Subcutaneous abdominal adipose tissue (tissue), 5 donors: Measurements from ENCODE around the gene FRMD8.

Experiments
- H3K27ac ChIP-seq: one replicate; pipeline ENCODE4 v1.7.0; 2013; ENCODE audit warnings: low read depth, mild to moderate bottlenecking, inconsistent platforms, low read length, moderate library complexity
- H3K27me3 ChIP-seq, 5 donors: one replicate each; pipeline ENCODE4 v1.7.0; 2013; ENCODE audit warnings: low read length in 5 of 5, inconsistent platforms in 1 of 5; ENCODE audit not compliant: control insufficient read depth in 5 of 5, insufficient read depth in 4 of 5
- H3K36me3 ChIP-seq, 5 donors: one replicate each; pipeline ENCODE4 v1.7.0; 2013; ENCODE audit warnings: low read length in 5 of 5; ENCODE audit not compliant: control insufficient read depth in 5 of 5, insufficient read depth in 5 of 5
- H3K4me1 ChIP-seq, 5 donors: one replicate each; pipeline ENCODE4 v1.7.0; 2013; ENCODE audit warnings: low read length in 5 of 5, mild to moderate bottlenecking in 3 of 5, moderate library complexity in 1 of 5; ENCODE audit not compliant: control insufficient read depth in 5 of 5, insufficient read depth in 5 of 5
- H3K4me3 ChIP-seq, 5 donors: one replicate each; pipeline ENCODE4 v1.7.0; 2013; ENCODE audit warnings: low read length in 5 of 5, low read depth in 1 of 5
- H3K9ac ChIP-seq, 5 donors: one replicate each; pipeline ENCODE4 v1.7.0; 2013; ENCODE audit warnings: low read length in 5 of 5, mild to moderate bottlenecking in 4 of 5, moderate library complexity in 3 of 5
- H3K9me3 ChIP-seq, 5 donors: one replicate each; pipeline ENCODE4 v1.7.0; 2013; ENCODE audit warnings: low read length in 5 of 5; ENCODE audit not compliant: control insufficient read depth in 5 of 5
- donor health status: healthy.
- donor health status: healthy.
- donor health status: healthy.
- donor health status: healthy.
- donor health status: healthy.

FRMD8 gene

GRCh38 chr11:65399845-65400244 is 13.4 kb downstream of the FRMD8 start:
- Histone ChIP-seq H3K4me1 (peaks cover 0 to 17% (median 16%) of the 10 kb centered on the region in 5 donors), H3K4me3 (no peak overlapping the region), H3K27ac (no peak overlapping the region), H3K9ac (no peak overlapping the region), H3K36me3 (peaks cover 0 to 81% (median 70%) of the 10 kb centered on the region in 5 donors), H3K27me3 (no peaks in the 10 kb centered on the region), H3K9me3 (no peaks in the 10 kb centered on the region)

- H3K4me1 ChIP-seq: peaks cover 2 to 19% (median 18%) of the 10 kb centered on the region in 5 donors
- no peak overlapping the region for H3K9ac ChIP-seq
- H3K36me3 ChIP-seq: peaks cover 0 to 82% (median 74%) of the 10 kb centered on the region in 5 donors
- H3K9me3 ChIP-seq: no peaks in the 10 kb centered on the region
- H3K4me3 ChIP-seq: no peak overlapping the region
- H3K27me3 ChIP-seq: no peaks in the 10 kb centered on the region
- no peak overlapping the region for H3K27ac ChIP-seq
Observed at GRCh38 chr11:65400307-65401072, 14.1 kb downstream of the FRMD8 start.

GRCh38 chr11:65401073-65401802 is 14.8 kb downstream of the FRMD8 start:
- H3K27ac ChIP-seq: no peak overlapping the region
- H3K9ac ChIP-seq: no peak overlapping the region
- peaks cover 2 to 19% (median 18%) of the 10 kb centered on the region in 5 donors for H3K4me1 ChIP-seq
- no peak overlapping the region for H3K4me3 ChIP-seq
- no peaks in the 10 kb centered on the region for H3K27me3 ChIP-seq
- peaks cover 0 to 78% (median 70%) of the 10 kb centered on the region in 5 donors for H3K36me3 ChIP-seq
- no peaks in the 10 kb centered on the region for H3K9me3 ChIP-seq

GRCh38 chr11:65401803-65402248 is 15.4 kb downstream of the FRMD8 start:
- no peaks in the 10 kb centered on the region for H3K27me3 ChIP-seq
- H3K4me1 ChIP-seq: peaks cover 2 to 19% (median 18%) of the 10 kb centered on the region in 5 donors
- H3K27ac ChIP-seq: no peak overlapping the region
- H3K4me3 ChIP-seq: no peak overlapping the region
- H3K9me3 ChIP-seq: no peaks in the 10 kb centered on the region
- no peak overlapping the region for H3K9ac ChIP-seq
- peaks cover 0 to 75% (median 67%) of the 10 kb centered on the region in 5 donors for H3K36me3 ChIP-seq

GRCh38 chr11:65402790-65403189 is 16.4 kb downstream of the FRMD8 start:
- Histone ChIP-seq H3K4me1 (peaks cover 2 to 19% (median 18%) of the 10 kb centered on the region in 5 donors), H3K36me3 (peaks cover 0 to 69% (median 60%) of the 10 kb centered on the region in 5 donors), H3K9me3 (no peaks in the 10 kb centered on the region), H3K27ac (no peak overlapping the region), H3K27me3 (no peaks in the 10 kb centered on the region), H3K9ac (no peak overlapping the region), H3K4me3 (no peak overlapping the region)

GRCh38 chr11:65403607-65404121 is 17.2 kb downstream of the FRMD8 start:
- H3K36me3 ChIP-seq: peaks cover 0 to 66% (median 58%) of the 10 kb centered on the region in 5 donors
- peaks cover 2 to 19% (median 18%) of the 10 kb centered on the region in 5 donors for H3K4me1 ChIP-seq
- H3K27ac ChIP-seq: no peak overlapping the region
- H3K9me3 ChIP-seq: no peaks in the 10 kb centered on the region
- no peaks in the 10 kb centered on the region for H3K27me3 ChIP-seq
- H3K9ac ChIP-seq: peak overlapping the region in 1 of 5 donors; percentile 41
- peak overlapping the region in 1 of 5 donors; percentile 14 for H3K4me3 ChIP-seq

GRCh38 chr11:65404210-65404609 is 17.8 kb downstream of the FRMD8 start:
- peaks cover 2 to 19% (median 18%) of the 10 kb centered on the region in 5 donors for H3K4me1 ChIP-seq
- H3K27me3 ChIP-seq: no peaks in the 10 kb centered on the region
- peak overlapping the region in 1 of 5 donors; percentile 41 for H3K9ac ChIP-seq
- no peak overlapping the region for H3K27ac ChIP-seq
- H3K36me3 ChIP-seq: peaks cover 0 to 68% (median 58%) of the 10 kb centered on the region in 5 donors
- H3K9me3 ChIP-seq: no peaks in the 10 kb centered on the region
- H3K4me3 ChIP-seq: peak overlapping the region in 1 of 5 donors; percentile 14

DNA sequence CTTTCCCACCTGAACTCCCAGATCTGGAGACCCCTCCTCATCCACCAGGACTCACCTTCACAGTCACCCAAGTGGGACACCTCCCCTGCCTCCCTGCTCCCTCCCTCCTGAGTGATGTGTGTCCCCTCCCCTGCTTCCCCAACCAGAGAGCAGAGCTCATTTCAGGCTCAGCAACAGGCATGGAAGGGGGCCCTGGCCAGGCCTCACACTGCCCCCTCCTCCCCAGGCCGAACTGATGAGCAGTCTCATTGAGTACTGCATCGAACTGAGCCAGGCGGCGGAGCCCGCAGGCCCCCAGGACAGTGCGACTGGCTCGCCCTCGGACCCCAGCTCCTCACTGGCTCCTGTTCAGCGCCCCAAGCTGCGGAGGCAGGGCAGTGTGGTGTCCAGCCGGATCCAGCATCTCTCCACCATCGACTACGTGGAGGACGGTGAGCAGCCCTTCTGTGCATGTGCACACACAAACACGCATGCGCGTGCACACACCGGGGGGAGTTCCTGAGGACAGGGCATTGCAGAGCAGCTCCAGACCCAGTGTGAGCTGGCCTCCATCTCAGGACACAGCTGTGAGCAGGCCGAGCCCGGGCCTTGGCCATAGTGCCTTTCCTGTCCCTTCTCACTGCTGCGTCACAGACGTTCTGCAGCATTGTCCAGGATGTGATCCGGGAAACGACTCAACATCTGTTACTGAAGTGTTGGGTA is 18.4 kb downstream of the FRMD8 start:
- Histone ChIP-seq H3K36me3 (peaks cover 0 to 68% (median 58%) of the 10 kb centered on the region in 5 donors), H3K9me3 (no peaks in the 10 kb centered on the region), H3K27me3 (no peaks in the 10 kb centered on the region), H3K27ac (no peak overlapping the region), H3K4me1 (peaks cover 2 to 19% (median 18%) of the 10 kb centered on the region in 5 donors), H3K9ac (no peak overlapping the region), H3K4me3 (no peak overlapping the region)

DNA sequence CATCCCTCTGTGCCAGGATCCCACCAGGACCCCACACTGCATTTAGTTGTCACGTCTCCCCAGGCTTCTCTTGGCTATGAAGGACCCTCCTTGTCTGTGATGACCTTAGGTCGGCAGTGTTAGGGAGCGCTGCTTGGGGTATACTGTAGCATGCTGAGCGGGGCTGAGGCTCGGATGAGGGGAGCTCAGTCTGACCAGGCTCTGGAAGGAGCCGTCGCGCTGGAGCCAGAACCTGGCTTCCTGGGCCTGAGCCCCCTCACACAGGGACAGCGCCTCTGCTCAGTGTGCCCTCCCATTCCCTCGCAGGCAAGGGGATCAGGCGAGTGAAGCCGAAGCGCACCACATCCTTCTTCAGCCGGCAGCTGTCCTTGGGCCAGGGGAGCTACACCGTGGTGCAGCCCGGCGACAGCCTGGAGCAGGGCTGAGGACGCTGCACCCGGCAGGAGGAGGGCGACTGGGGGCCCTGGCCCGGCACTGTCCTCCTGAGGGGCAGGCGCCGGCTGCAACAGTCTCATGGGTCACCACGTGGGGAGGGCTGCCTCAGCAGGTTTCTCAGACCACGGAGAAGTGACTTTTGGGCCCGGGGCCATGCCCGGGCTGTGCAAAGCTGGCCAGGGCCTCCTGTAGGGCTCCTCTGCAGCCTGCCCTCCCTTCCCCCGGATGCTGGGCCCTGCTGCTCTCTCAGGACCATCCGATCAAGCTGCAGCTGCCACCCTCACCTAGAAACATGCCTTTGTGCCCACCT is 24.7 kb downstream of the FRMD8 start:
- Histone ChIP-seq H3K36me3 (peaks cover 0 to 57% (median 44%) of the 10 kb centered on the region in 5 donors), H3K4me1 (peaks cover 0 to 20% (median 11%) of the 10 kb centered on the region in 5 donors)

More for the DNA sequence above, 24.7 kb downstream of the FRMD8 start:
- H3K27ac ChIP-seq: no peak overlapping the region
- H3K27me3 ChIP-seq: no peaks in the 10 kb centered on the region
- no peak overlapping the region for H3K9ac ChIP-seq
- H3K9me3 ChIP-seq: no peaks in the 10 kb centered on the region
- H3K4me3 ChIP-seq: no peak overlapping the region
